Liver (tissue), 9 donors: ENCODE results near the gene TSTD2. TPM values are rescaled to one million over a fixed set of nuclear protein-coding genes. Genes with fewer than 3 reads are reported as not detected.

ENCODE experiments used
- DNase-seq: peaks from one replicate; pipeline ENCODE4 v3.0.0-alpha.2; 2017; ENCODE audit warnings: low spot score
- H3K27ac ChIP-seq, 2 donors: one replicate each; pipeline ENCODE4 v1.7.0; 2013; ENCODE audit warnings: inconsistent platforms in 2 of 2, low read length in 2 of 2, control low read depth in 1 of 2, low read depth in 1 of 2, mild to moderate bottlenecking in 1 of 2
- H3K27me3 ChIP-seq, 4 donors: one replicate each; pipeline versions ENCODE4 v1.6.1 to v1.7.0; 2013; ENCODE audit warnings: low read length in 3 of 4, inconsistent platforms in 1 of 4, mild to moderate bottlenecking in 1 of 4, moderate library complexity in 1 of 4; ENCODE audit not compliant: control insufficient read depth in 4 of 4, insufficient read depth in 4 of 4
- H3K36me3 ChIP-seq, 4 donors: one replicate each; pipeline versions ENCODE4 v1.6.1 to v1.7.0; 2013; ENCODE audit warnings: low read length in 3 of 4, mild to moderate bottlenecking in 3 of 4, low read depth in 1 of 4, moderate library complexity in 1 of 4; ENCODE audit not compliant: control insufficient read depth in 4 of 4, insufficient read depth in 3 of 4
- H3K4me1 ChIP-seq, 4 donors: one replicate each; pipeline versions ENCODE4 v1.6.1 to v1.7.0; 2013; ENCODE audit warnings: low read length in 3 of 4, mild to moderate bottlenecking in 3 of 4, moderate library complexity in 1 of 4; ENCODE audit not compliant: control insufficient read depth in 4 of 4, insufficient read depth in 4 of 4
- H3K4me3 ChIP-seq, 3 donors: one replicate each; pipeline versions ENCODE4 v1.6.1 to v1.7.0; 2013; ENCODE audit warnings: low read length in 3 of 3, control low read depth in 1 of 3, low read depth in 1 of 3, mild to moderate bottlenecking in 1 of 3
- H3K9ac ChIP-seq, 2 donors: one replicate each; pipeline ENCODE4 v1.7.0; 2013; ENCODE audit warnings: low read length in 2 of 2, mild to moderate bottlenecking in 2 of 2, moderate library complexity in 2 of 2, control low read depth in 1 of 2, low read depth in 1 of 2
- H3K9me3 ChIP-seq, 4 donors: one replicate each; pipeline versions ENCODE4 v1.6.1 to v1.7.0; 2013; ENCODE audit warnings: low read length in 3 of 4; ENCODE audit not compliant: control insufficient read depth in 4 of 4
- EGR1 ChIP-seq, 2 donors: IDR thresholded peaks; 2 replicates each; pipeline ENCODE4 v1.6.1; 2016 to 2018; ENCODE audit warnings: antibody characterized with exemption in 2 of 2, low read depth in 2 of 2
- FOXA1 ChIP-seq: IDR thresholded peaks from 2 replicates; pipeline ENCODE4 v1.6.1; 2016; ENCODE audit warnings: antibody characterized with exemption
- FOXA2 ChIP-seq: IDR thresholded peaks from 2 replicates; pipeline ENCODE4 v1.6.1; 2016; ENCODE audit warnings: antibody characterized with exemption
- GABPA ChIP-seq, 2 donors: IDR thresholded peaks in 1 of 2; conservative IDR thresholded peaks in 1 of 2; 2 replicates each; pipeline ENCODE4 v1.6.1; 2016; ENCODE audit warnings: antibody characterized with exemption in 2 of 2, mild to moderate bottlenecking in 1 of 2, moderate library complexity in 1 of 2
- HNF4A ChIP-seq, 2 donors: conservative IDR thresholded peaks; 2 replicates each; pipeline ENCODE4 v1.6.1; 2016; ENCODE audit warnings: antibody characterized with exemption in 2 of 2, mild to moderate bottlenecking in 2 of 2
- HNF4G ChIP-seq: IDR thresholded peaks from 2 replicates; pipeline ENCODE4 v1.6.1; 2016; ENCODE audit warnings: antibody characterized with exemption
- JUND ChIP-seq, 2 donors: IDR thresholded peaks; 2 replicates each; pipeline ENCODE4 v1.6.1; 2016; ENCODE audit warnings: antibody characterized with exemption in 2 of 2
- NR2F2 ChIP-seq: IDR thresholded peaks from 2 replicates; pipeline ENCODE4 v1.6.1; 2016; ENCODE audit warnings: antibody characterized with exemption
- RAD21 ChIP-seq, 2 donors: IDR thresholded peaks; 2 replicates each; pipeline ENCODE4 v1.6.1; 2016; ENCODE audit warnings: antibody characterized with exemption in 2 of 2, mild to moderate bottlenecking in 2 of 2
- RXRA ChIP-seq, 2 donors: IDR thresholded peaks; 2 replicates each; pipeline ENCODE4 v1.6.1; 2017 to 2018; ENCODE audit warnings: antibody characterized with exemption in 2 of 2, mild to moderate bottlenecking in 1 of 2
- SP1 ChIP-seq: IDR thresholded peaks from 2 replicates; pipeline ENCODE4 v1.6.1; 2018; ENCODE audit warnings: antibody characterized with exemption, mild to moderate bottlenecking
- TAF1 ChIP-seq: conservative IDR thresholded peaks from 2 replicates; pipeline ENCODE4 v1.6.1; 2016; ENCODE audit warnings: antibody characterized with exemption, mild to moderate bottlenecking
- YY1 ChIP-seq: IDR thresholded peaks from 2 replicates; pipeline ENCODE4 v1.6.1; 2016; ENCODE audit warnings: antibody characterized with exemption, mild to moderate bottlenecking
- WGBS: extraction: QIAGEN DNeasy Blood & Tissue Kit; methylation state at CpG from one replicate; pipeline ENCODE4 v1.1.7; 2013; 5-methylcytosine and 5-hydroxymethylcytosine counted together
- polyA plus RNA-seq, 2 donors: library from polyadenylated mRNA; stranded (reverse) in 1 of 2; unstranded in 1 of 2; fragments of 200-250 nt in 1 of 2; fragments of >200 nt in 1 of 2; fragmentation: Nextera tagmentation in 1 of 2; extraction: Ambion mirVana in 1 of 2; gene quantifications; one replicate each; pipeline versions ENCODE4 v1.2.1 to v1.2.3, GENCODE V29; 2013 to 2015
- total RNA-seq, 2 donors: library from RNA; depleted of rRNA; stranded (reverse); fragments of >200 nt; gene quantifications; one replicate each; pipeline ENCODE4 v1.2.3, GENCODE V29; 2014
- TF ChIP-seq, protein P1 (sequence below): IDR thresholded peaks from 2 replicates; pipeline ENCODE4 v1.6.1; 2016; ENCODE audit warnings: antibody characterized with exemption, mild to moderate bottlenecking
- TF ChIP-seq, protein P2 (sequence below): fragments of 150-350 bp; IDR thresholded peaks from 2 replicates; pipeline ENCODE4 v1.5.1; 2017; ENCODE audit warnings: improper control_type of control experiment, low read depth, low read length; ENCODE audit not compliant: missing input control
- TF ChIP-seq, protein P3 (sequence below): IDR thresholded peaks from 2 replicates; pipeline ENCODE4 v1.6.1; 2016; ENCODE audit warnings: antibody characterized with exemption
- TF ChIP-seq, protein P4 (sequence below): IDR thresholded peaks from 2 replicates; pipeline ENCODE4 v1.6.1; 2016; ENCODE audit warnings: antibody characterized with exemption
- TF ChIP-seq, protein P5 (sequence below): IDR thresholded peaks from 2 replicates; pipeline ENCODE4 v1.6.1; 2016; ENCODE audit warnings: antibody characterized with exemption
- donor health status: healthy.
- donor health status: healthy.
- donor health status: healthy.
- donor health status: healthy.
- donor health status: healthy.

Gene TSTD2
- total and polyA plus RNA-seq, 4 donors: 4.6 to 13.8 (median 7.1) TPM

DNA sequence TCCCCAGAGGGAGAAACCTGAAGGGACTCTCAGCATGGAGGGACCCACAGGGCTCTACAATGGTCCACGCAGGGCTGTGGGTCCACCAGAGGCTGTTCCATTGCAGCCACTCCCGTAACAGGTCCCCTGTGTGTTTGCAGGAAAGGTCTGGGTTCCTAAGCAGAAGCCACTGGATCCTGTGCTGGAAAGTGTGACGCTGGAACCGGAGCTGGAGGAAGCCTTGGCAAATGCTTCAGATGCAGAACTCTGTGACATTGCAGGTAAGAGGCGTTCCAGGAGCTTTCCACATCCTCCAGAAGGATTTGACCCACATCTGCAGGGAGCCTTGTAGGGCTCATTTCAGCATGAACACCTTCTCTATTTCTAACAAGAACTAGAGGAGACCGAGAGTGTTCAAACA lies 80.0 kb downstream of the TSTD2 start:
- peaks cover 10 to 21% (median 15%) of the 10 kb centered on the region in 4 donors for H3K4me1 ChIP-seq
- H3K9ac ChIP-seq: no peak overlapping the region
- no peak for DNase-seq
- H3K36me3 ChIP-seq: peaks cover 0 to 2% (median 1%) of the 10 kb centered on the region in 4 donors
- no peak overlapping the region for H3K27ac ChIP-seq
- 95% methylated on average over 6 of the region's 6 CpGs for WGBS
- TF ChIP-seq FOXA2: no peak
- no peak for TF ChIP-seq GABPA (IDR thresholded peaks at IDR 0.05 in 1 of 2, conservative IDR thresholded peaks at IDR 0.05 in 1 of 2)
- TF ChIP-seq, protein P1, sequence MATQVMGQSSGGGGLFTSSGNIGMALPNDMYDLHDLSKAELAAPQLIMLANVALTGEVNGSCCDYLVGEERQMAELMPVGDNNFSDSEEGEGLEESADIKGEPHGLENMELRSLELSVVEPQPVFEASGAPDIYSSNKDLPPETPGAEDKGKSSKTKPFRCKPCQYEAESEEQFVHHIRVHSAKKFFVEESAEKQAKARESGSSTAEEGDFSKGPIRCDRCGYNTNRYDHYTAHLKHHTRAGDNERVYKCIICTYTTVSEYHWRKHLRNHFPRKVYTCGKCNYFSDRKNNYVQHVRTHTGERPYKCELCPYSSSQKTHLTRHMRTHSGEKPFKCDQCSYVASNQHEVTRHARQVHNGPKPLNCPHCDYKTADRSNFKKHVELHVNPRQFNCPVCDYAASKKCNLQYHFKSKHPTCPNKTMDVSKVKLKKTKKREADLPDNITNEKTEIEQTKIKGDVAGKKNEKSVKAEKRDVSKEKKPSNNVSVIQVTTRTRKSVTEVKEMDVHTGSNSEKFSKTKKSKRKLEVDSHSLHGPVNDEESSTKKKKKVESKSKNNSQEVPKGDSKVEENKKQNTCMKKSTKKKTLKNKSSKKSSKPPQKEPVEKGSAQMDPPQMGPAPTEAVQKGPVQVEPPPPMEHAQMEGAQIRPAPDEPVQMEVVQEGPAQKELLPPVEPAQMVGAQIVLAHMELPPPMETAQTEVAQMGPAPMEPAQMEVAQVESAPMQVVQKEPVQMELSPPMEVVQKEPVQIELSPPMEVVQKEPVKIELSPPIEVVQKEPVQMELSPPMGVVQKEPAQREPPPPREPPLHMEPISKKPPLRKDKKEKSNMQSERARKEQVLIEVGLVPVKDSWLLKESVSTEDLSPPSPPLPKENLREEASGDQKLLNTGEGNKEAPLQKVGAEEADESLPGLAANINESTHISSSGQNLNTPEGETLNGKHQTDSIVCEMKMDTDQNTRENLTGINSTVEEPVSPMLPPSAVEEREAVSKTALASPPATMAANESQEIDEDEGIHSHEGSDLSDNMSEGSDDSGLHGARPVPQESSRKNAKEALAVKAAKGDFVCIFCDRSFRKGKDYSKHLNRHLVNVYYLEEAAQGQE: no peak
- TF ChIP-seq YY1: no peak
- TF ChIP-seq, protein P2, sequence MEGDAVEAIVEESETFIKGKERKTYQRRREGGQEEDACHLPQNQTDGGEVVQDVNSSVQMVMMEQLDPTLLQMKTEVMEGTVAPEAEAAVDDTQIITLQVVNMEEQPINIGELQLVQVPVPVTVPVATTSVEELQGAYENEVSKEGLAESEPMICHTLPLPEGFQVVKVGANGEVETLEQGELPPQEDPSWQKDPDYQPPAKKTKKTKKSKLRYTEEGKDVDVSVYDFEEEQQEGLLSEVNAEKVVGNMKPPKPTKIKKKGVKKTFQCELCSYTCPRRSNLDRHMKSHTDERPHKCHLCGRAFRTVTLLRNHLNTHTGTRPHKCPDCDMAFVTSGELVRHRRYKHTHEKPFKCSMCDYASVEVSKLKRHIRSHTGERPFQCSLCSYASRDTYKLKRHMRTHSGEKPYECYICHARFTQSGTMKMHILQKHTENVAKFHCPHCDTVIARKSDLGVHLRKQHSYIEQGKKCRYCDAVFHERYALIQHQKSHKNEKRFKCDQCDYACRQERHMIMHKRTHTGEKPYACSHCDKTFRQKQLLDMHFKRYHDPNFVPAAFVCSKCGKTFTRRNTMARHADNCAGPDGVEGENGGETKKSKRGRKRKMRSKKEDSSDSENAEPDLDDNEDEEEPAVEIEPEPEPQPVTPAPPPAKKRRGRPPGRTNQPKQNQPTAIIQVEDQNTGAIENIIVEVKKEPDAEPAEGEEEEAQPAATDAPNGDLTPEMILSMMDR: no peak
- TF ChIP-seq, protein P3, sequence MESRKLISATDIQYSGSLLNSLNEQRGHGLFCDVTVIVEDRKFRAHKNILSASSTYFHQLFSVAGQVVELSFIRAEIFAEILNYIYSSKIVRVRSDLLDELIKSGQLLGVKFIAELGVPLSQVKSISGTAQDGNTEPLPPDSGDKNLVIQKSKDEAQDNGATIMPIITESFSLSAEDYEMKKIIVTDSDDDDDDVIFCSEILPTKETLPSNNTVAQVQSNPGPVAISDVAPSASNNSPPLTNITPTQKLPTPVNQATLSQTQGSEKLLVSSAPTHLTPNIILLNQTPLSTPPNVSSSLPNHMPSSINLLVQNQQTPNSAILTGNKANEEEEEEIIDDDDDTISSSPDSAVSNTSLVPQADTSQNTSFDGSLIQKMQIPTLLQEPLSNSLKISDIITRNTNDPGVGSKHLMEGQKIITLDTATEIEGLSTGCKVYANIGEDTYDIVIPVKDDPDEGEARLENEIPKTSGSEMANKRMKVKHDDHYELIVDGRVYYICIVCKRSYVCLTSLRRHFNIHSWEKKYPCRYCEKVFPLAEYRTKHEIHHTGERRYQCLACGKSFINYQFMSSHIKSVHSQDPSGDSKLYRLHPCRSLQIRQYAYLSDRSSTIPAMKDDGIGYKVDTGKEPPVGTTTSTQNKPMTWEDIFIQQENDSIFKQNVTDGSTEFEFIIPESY: no peak
- TF ChIP-seq EGR1 (IDR thresholded peaks at IDR 0.05; ENCODE audit: low read depth in 2 of 2): no peak
- TF ChIP-seq, protein P4, sequence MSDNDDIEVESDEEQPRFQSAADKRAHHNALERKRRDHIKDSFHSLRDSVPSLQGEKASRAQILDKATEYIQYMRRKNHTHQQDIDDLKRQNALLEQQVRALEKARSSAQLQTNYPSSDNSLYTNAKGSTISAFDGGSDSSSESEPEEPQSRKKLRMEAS: no peak
- TF ChIP-seq JUND (IDR thresholded peaks at IDR 0.05): no peak
- TF ChIP-seq SP1: no peak
- no peak for TF ChIP-seq FOXA1
- no peak for TF ChIP-seq NR2F2
- TF ChIP-seq, protein P5, sequence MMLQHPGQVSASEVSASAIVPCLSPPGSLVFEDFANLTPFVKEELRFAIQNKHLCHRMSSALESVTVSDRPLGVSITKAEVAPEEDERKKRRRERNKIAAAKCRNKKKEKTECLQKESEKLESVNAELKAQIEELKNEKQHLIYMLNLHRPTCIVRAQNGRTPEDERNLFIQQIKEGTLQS: no peak
- no peak for TF ChIP-seq RAD21 (IDR thresholded peaks at IDR 0.05)
- no peak for TF ChIP-seq RXRA (IDR thresholded peaks at IDR 0.05)
- TF ChIP-seq HNF4A (conservative IDR thresholded peaks at IDR 0.05): no peak
- no peak for TF ChIP-seq HNF4G
- TF ChIP-seq TAF1: no peak
- H3K4me3 ChIP-seq: no peak overlapping the region
- H3K27me3 ChIP-seq: no peaks in the 10 kb centered on the region
- H3K9me3 ChIP-seq: peaks cover 0 to 2% (median 0%) of the 10 kb centered on the region in 4 donors
